ENCODE measurements around the gene TUBB3. TPM values are rescaled to one million over a fixed set of nuclear protein-coding genes. Genes with fewer than 3 reads are reported as not detected.

TUBB3 gene
- total RNA-seq, 1 experiment from 2014 or later: 209 TPM

DNA sequence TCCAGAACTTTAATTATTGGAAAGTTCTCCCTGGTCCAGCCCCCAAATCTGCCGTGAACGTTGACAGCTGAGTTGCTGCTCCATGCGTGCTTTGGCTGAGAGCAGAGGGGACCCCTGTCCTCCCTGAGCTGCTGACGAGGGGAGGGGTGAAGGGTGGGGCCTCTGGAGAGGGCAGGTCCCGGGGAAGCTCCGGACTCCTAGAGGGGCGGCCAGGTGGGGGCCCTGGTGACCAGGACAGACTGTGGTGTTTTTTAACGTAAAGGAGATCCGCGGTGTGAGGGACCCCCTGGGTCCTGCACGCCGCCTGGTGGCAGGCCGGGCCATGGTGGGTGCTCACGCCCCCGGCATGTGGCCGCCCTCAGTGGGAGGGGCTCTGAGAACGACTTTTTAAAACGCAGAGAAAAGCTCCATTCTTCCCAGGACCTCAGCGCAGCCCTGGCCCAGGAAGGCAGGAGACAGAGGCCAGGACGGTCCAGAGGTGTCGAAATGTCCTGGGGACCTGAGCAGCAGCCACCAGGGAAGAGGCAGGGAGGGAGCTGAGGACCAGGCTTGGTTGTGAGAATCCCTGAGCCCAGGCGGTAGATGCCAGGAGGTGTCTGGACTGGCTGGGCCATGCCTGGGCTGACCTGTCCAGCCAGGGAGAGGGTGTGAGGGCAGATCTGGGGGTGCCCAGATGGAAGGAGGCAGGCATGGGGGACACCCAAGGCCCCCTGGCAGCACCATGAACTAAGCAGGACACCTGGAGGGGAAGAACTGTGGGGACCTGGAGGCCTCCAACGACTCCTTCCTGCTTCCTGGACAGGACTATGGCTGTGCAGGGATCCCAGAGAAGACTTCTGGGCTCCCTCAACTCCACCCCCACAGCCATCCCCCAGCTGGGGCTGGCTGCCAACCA, 4.4 kb upstream of the TUBB3 start, which contains the start of gene MC1R:
MC1R (plus strand) TSS at position 410 of the 895 bp plus-strand sequence; CDS start at position 807, 397 bp downstream.
- peak within 1 kb of the TSS; percentile 75 for H3K4me3 Mint-ChIP-seq
- H3K9me3 Mint-ChIP-seq: no peaks in the 10 kb centered on the region
- H3K36me3 Mint-ChIP-seq: no peaks in the 10 kb centered on the region
- no peak within 1 kb of the TSS for H3K27ac Mint-ChIP-seq
- peak; percentile 48 for DNase-seq (ENCODE audit: low spot score)
- H3K27me3 Mint-ChIP-seq (ENCODE audit: low read depth): peaks cover 33% of the 10 kb centered on the region
- ChIA-PET POLR2A (interaction anchor here (1.1 to 1.3 kb wide), 3 partner anchors 9 to 54 kb away, joined by 3 to 6 read pairs (median 5); no protein-coding TSS in a partner anchor), CTCF (interaction anchor here (0.8 to 2.1 kb wide), 10 partner anchors 9 to 218 kb away, joined by 3 to 29 read pairs (median 4); partner anchors contain the start of gene SPIRE2)
- H3K4me1 Mint-ChIP-seq: peaks cover 19% of the 10 kb centered on the region
- ATAC-seq: peak; percentile 14
- no peak for TF ChIP-seq HMGXB4 (CRISPR knock-in tag; IDR thresholded peaks at IDR 0.05)
- TF ChIP-seq PRRX2 (CRISPR knock-in tag; IDR thresholded peaks at IDR 0.05): no peak
- peak; percentile 75 for TF ChIP-seq ZNF423 (CRISPR knock-in tag; IDR thresholded peaks at IDR 0.05)
- no peak for TF ChIP-seq E2F5 (CRISPR knock-in tag; IDR thresholded peaks at IDR 0.05)
- no peak for TF ChIP-seq KAT7 (CRISPR knock-in tag; IDR thresholded peaks at IDR 0.05; ENCODE audit: borderline replicate concordance)
- TF ChIP-seq, protein P1, sequence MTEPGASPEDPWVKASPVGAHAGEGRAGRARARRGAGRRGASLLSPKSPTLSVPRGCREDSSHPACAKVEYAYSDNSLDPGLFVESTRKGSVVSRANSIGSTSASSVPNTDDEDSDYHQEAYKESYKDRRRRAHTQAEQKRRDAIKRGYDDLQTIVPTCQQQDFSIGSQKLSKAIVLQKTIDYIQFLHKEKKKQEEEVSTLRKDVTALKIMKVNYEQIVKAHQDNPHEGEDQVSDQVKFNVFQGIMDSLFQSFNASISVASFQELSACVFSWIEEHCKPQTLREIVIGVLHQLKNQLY (CRISPR knock-in tag; IDR thresholded peaks at IDR 0.05): no peak
- TF ChIP-seq, protein P2, sequence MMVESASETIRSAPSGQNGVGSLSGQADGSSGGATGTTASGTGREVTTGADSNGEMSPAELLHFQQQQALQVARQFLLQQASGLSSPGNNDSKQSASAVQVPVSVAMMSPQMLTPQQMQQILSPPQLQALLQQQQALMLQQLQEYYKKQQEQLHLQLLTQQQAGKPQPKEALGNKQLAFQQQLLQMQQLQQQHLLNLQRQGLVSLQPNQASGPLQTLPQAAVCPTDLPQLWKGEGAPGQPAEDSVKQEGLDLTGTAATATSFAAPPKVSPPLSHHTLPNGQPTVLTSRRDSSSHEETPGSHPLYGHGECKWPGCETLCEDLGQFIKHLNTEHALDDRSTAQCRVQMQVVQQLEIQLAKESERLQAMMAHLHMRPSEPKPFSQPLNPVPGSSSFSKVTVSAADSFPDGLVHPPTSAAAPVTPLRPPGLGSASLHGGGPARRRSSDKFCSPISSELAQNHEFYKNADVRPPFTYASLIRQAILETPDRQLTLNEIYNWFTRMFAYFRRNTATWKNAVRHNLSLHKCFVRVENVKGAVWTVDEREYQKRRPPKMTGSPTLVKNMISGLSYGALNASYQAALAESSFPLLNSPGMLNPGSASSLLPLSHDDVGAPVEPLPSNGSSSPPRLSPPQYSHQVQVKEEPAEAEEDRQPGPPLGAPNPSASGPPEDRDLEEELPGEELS (CRISPR knock-in tag; IDR thresholded peaks at IDR 0.05): no peak
- TF ChIP-seq, protein P3, sequence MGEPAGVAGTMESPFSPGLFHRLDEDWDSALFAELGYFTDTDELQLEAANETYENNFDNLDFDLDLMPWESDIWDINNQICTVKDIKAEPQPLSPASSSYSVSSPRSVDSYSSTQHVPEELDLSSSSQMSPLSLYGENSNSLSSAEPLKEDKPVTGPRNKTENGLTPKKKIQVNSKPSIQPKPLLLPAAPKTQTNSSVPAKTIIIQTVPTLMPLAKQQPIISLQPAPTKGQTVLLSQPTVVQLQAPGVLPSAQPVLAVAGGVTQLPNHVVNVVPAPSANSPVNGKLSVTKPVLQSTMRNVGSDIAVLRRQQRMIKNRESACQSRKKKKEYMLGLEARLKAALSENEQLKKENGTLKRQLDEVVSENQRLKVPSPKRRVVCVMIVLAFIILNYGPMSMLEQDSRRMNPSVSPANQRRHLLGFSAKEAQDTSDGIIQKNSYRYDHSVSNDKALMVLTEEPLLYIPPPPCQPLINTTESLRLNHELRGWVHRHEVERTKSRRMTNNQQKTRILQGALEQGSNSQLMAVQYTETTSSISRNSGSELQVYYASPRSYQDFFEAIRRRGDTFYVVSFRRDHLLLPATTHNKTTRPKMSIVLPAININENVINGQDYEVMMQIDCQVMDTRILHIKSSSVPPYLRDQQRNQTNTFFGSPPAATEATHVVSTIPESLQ (CRISPR knock-in tag; IDR thresholded peaks at IDR 0.05): no peak
- TF ChIP-seq GABPB1 (CRISPR knock-in tag; IDR thresholded peaks at IDR 0.05): peak; percentile 52; the same call in 1 of the 2 replicates

- TF ChIP-seq, protein P4, sequence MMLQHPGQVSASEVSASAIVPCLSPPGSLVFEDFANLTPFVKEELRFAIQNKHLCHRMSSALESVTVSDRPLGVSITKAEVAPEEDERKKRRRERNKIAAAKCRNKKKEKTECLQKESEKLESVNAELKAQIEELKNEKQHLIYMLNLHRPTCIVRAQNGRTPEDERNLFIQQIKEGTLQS (CRISPR knock-in tag; conservative IDR thresholded peaks at IDR 0.05): 0 out of 2 replicates have a peak, but pooled peaks have one; percentile 13
- TF ChIP-seq NFE2L1 (CRISPR knock-in tag; IDR thresholded peaks at IDR 0.05): no peak
- H3K4me3 Mint-ChIP-seq: no peak overlapping the region; the same call in 1 of the 2 replicates
- H3K27ac Mint-ChIP-seq: no peak overlapping the region
- no peaks in the 10 kb centered on the region for H3K9me3 Mint-ChIP-seq
- POLR2A ChIA-PET: no interaction called here
- CTCF ChIA-PET: interaction anchor here (1.4 to 2.1 kb wide), 2 partner anchors 10 to 219 kb away, joined by 4 to 29 read pairs; no protein-coding TSS in a partner anchor
- H3K36me3 Mint-ChIP-seq: no peaks in the 10 kb centered on the region
- DNase-seq (ENCODE audit: low spot score): no peak
- peaks cover 36% of the 10 kb centered on the region for H3K27me3 Mint-ChIP-seq (ENCODE audit: low read depth)
- peaks cover 19% of the 10 kb centered on the region for H3K4me1 Mint-ChIP-seq
- no peak for ATAC-seq
Observed at GRCh38 chr16:89919535-89920406, 3.4 kb upstream of the TUBB3 start.

All from WTC11 (cell line).